ENCODE data around the gene C1QTNF6.
"Not testable (repeated sequence)": the region's sequence is repeated elsewhere in the genome, so short reads cannot be mapped to it uniquely, and the experiment has no call there.

C1QTNF6 gene

GRCh38 chr22:37175414-37176281, 12.4 kb downstream of the C1QTNF6 start:
- no peak for DNase-seq

GRCh38 chr22:37174964-37175363, 13.1 kb downstream of the C1QTNF6 start:
- DNase-seq: no peak

GRCh38 chr22:37173709-37174108, 14.3 kb downstream of the C1QTNF6 start:
- DNase-seq: no peak

GRCh38 chr22:37172266-37173245, 15.5 kb downstream of the C1QTNF6 start:
- no peak for DNase-seq

- DNase-seq: no peak
Measured at GRCh38 chr22:37171662-37172061, 16.4 kb downstream of the C1QTNF6 start.

GRCh38 chr22:37170689-37171405, 17.2 kb downstream of the C1QTNF6 start:
- DNase-seq: not testable (repeated sequence)

- DNase-seq: peak in 1 of 2 donors; percentile 33
Measured at GRCh38 chr22:37169947-37170688, 17.9 kb downstream of the C1QTNF6 start.

GRCh38 chr22:37169406-37169805, 18.6 kb downstream of the C1QTNF6 start:
- DNase-seq: no peak

- no peak for DNase-seq
Measured at GRCh38 chr22:37167981-37168647, 19.9 kb downstream of the C1QTNF6 start.

- DNase-seq: no peak
Measured at GRCh38 chr22:37167176-37167980, 20.7 kb downstream of the C1QTNF6 start.

GRCh38 chr22:37166675-37167066, 21.4 kb downstream of the C1QTNF6 start:
- peak; percentile 80 to 86 for DNase-seq

GRCh38 chr22:37165940-37166674, 21.9 kb downstream of the C1QTNF6 start:
- peak in 1 of 2 donors; percentile 42 for DNase-seq

GRCh38 chr22:37165066-37165465, 23.0 kb downstream of the C1QTNF6 start:
- DNase-seq: no peak

GRCh38 chr22:37164505-37164887, 23.6 kb downstream of the C1QTNF6 start:
- DNase-seq: no peak

GRCh38 chr22:37163575-37164504, 24.2 kb downstream of the C1QTNF6 start:
- DNase-seq: peak; percentile 47 to 58

- no peak for DNase-seq
Measured at GRCh38 chr22:37163096-37163489, 25.0 kb downstream of the C1QTNF6 start.

- peak; percentile 69 to 85 for DNase-seq
Measured at GRCh38 chr22:37162221-37163095, 25.6 kb downstream of the C1QTNF6 start.

- DNase-seq: peak; percentile 37 to 44
Measured at GRCh38 chr22:37161443-37161842, 26.6 kb downstream of the C1QTNF6 start.
